Neural cell (in vitro differentiated cells): ENCODE measurements around the gene EDIL3. TPM values are rescaled to one million over a fixed set of nuclear protein-coding genes. Genes with fewer than 3 reads are reported as not detected.

Experiments used
- H2AFZ ChIP-seq: fragments of 200-600, 300-800 bp; sonication (generic), shearing (Covaris generic); 2 replicates; pipeline ENCODE4 v1.6.0; 2014; ENCODE audit warnings: low read depth, mild to moderate bottlenecking, antibody characterized with exemption, low read length, moderate library complexity
- H3F3A ChIP-seq: fragments of 200-600 bp; shearing (Covaris generic); 2 replicates; pipeline ENCODE4 v1.6.1; 2016; ENCODE audit warnings: mild to moderate bottlenecking, moderate library complexity, mixed read lengths, antibody characterized with exemption, low read length; ENCODE audit not compliant: insufficient read depth, poor library complexity, severe bottlenecking
- H3K27ac ChIP-seq: fragments of 200-600, 300-800 bp; sonication (generic), shearing (Covaris generic); 2 replicates; pipeline ENCODE4 v1.5.1; 2014; ENCODE audit warnings: mild to moderate bottlenecking, low read length, moderate library complexity
- H3K27me3 ChIP-seq: fragments of 300-800, 200-600 bp; sonication (generic), shearing (Covaris generic); 2 replicates; pipeline ENCODE4 v1.6.0; 2014; ENCODE audit warnings: mild to moderate bottlenecking, low read depth, low read length, moderate library complexity; ENCODE audit not compliant: insufficient read depth
- H3K36me3 ChIP-seq: fragments of 300-800, 200-600 bp; sonication (generic), shearing (Covaris generic); 2 replicates; pipeline ENCODE4 v1.5.1; 2014; ENCODE audit warnings: mild to moderate bottlenecking, antibody characterized with exemption, low read length, moderate library complexity; ENCODE audit not compliant: insufficient read depth
- H3K4me2 ChIP-seq: fragments of 300-800, 200-600 bp; sonication (generic), shearing (Covaris generic); 2 replicates; pipeline ENCODE4 v1.6.0; 2014; ENCODE audit warnings: mild to moderate bottlenecking, low read length
- H3K4me3 ChIP-seq: fragments of 300-800, 200-600 bp; sonication (generic), shearing (Covaris generic); 2 replicates; pipeline ENCODE4 v1.5.1; 2014; ENCODE audit warnings: mild to moderate bottlenecking, low read length, moderate library complexity
- H3K79me2 ChIP-seq: fragments of 200-600 bp; shearing (Covaris generic); replicated peaks from 2 replicates; pipeline ENCODE4 v1.6.0; 2014; ENCODE audit warnings: mild to moderate bottlenecking, low read length, moderate library complexity; ENCODE audit not compliant: insufficient read depth
- H3K9ac ChIP-seq: fragments of 300-800, 200-600 bp; sonication (generic), shearing (Covaris generic); 2 replicates; pipeline ENCODE4 v1.6.1; 2016; ENCODE audit warnings: mild to moderate bottlenecking, low read length, mixed read lengths
- H3K9me2 ChIP-seq: fragments of 200-600 bp; shearing (Covaris generic); 2 replicates; pipeline ENCODE4 v1.6.1; 2016; ENCODE audit warnings: mild to moderate bottlenecking, low read length, mixed read lengths; ENCODE audit not compliant: insufficient read depth
- H3K9me3 ChIP-seq: fragments of 200-600, 300-800 bp; sonication (generic), shearing (Covaris generic); 2 replicates; pipeline ENCODE4 v1.6.1; 2016; ENCODE audit warnings: mild to moderate bottlenecking, mixed run types, low read length, moderate library complexity, mixed read lengths
- H4K20me1 ChIP-seq: fragments of 200-600 bp; shearing (Covaris generic); 2 replicates; pipeline ENCODE4 v1.6.1; 2016; ENCODE audit warnings: mild to moderate bottlenecking, mixed run types; ENCODE audit not compliant: insufficient read depth
- CTCF ChIP-seq: fragments of 450-650 bp; IDR thresholded peaks from 2 replicates; pipeline ENCODE4 v1.5.1; 2014; ENCODE audit warnings: antibody characterized with exemption, mild to moderate bottlenecking, moderate library complexity; ENCODE audit not compliant: poor library complexity, severe bottlenecking
- EP300 ChIP-seq: fragments of 450-650 bp; conservative IDR thresholded peaks from 2 replicates; pipeline ENCODE4 v1.6.1; 2014; ENCODE audit warnings: antibody characterized with exemption, mild to moderate bottlenecking, moderate library complexity; ENCODE audit not compliant: poor library complexity, severe bottlenecking
- EZH2 ChIP-seq: fragments of 200-600, 300-800 bp; shearing (Covaris generic), sonication (generic); IDR thresholded peaks from 2 replicates; pipeline ENCODE4 v1.6.1; 2014; ENCODE audit warnings: antibody characterized with exemption, low read length, borderline replicate concordance, mild to moderate bottlenecking; ENCODE audit not compliant: insufficient read depth, poor library complexity, severe bottlenecking
- MXI1 ChIP-seq: fragments of 450-650 bp; conservative IDR thresholded peaks from 2 replicates; pipeline ENCODE4 v1.6.1; 2014; ENCODE audit warnings: antibody characterized with exemption, mild to moderate bottlenecking; ENCODE audit not compliant: poor library complexity, severe bottlenecking
- POLR2AphosphoS5 ChIP-seq: IDR thresholded peaks from 2 replicates; pipeline ENCODE4 v1.6.1; 2012
- RAD21 ChIP-seq: fragments of 450-650 bp; conservative IDR thresholded peaks from 2 replicates; pipeline ENCODE4 v1.6.1; 2014; ENCODE audit warnings: antibody characterized with exemption, mild to moderate bottlenecking, moderate library complexity
- REST ChIP-seq: IDR thresholded peaks from 2 replicates; pipeline ENCODE4 v1.6.1; 2012; ENCODE audit warnings: borderline replicate concordance
- SMC3 ChIP-seq: fragments of 450-650 bp; conservative IDR thresholded peaks from 2 replicates; pipeline ENCODE4 v1.6.1; 2014; ENCODE audit warnings: antibody characterized with exemption, mild to moderate bottlenecking, moderate library complexity; ENCODE audit not compliant: poor library complexity
- TAF1 ChIP-seq: IDR thresholded peaks from 2 replicates; pipeline ENCODE4 v1.6.1; 2012; ENCODE audit warnings: low read depth
- polyA plus RNA-seq: library from polyadenylated mRNA; depleted of rRNA; stranded (reverse); fragments of >200 nt; gene quantifications from 2 replicates; pipeline ENCODE4 v1.2.3, GENCODE V29; 2014

EDIL3 gene
- polyA plus RNA-seq, 1 donor from 2014 or later = 6.1 TPM

GRCh38 chr5:84017523-84018172, 367.0 kb downstream of the EDIL3 start:
- no peak overlapping the region for H3K4me3 ChIP-seq
- H3K9me2 ChIP-seq = no peaks in the 10 kb centered on the region

GRCh38 chr5:84016085-84016484, 368.6 kb downstream of the EDIL3 start:
- H3K79me2 ChIP-seq = no peaks in the 10 kb centered on the region

More at GRCh38 chr5:84017523-84018172, 367.0 kb downstream of the EDIL3 start:
- Histone ChIP-seq H2AFZ (no peak overlapping the region), H3K9ac (no peak overlapping the region), H3K79me2 (no peaks in the 10 kb centered on the region), H3K36me3 (no peaks in the 10 kb centered on the region), H3K9me3 (no peaks in the 10 kb centered on the region), H3K4me2 (no peak overlapping the region), H3F3A (no peaks in the 10 kb centered on the region), H4K20me1 (no peaks in the 10 kb centered on the region), H3K27ac (no peak overlapping the region), H3K27me3 (no peaks in the 10 kb centered on the region)
- TF ChIP-seq MXI1 = no peak
- TF ChIP-seq EZH2 = no peak
- TF ChIP-seq CTCF = no peak

More at GRCh38 chr5:84016085-84016484, 368.6 kb downstream of the EDIL3 start:
- no peaks in the 10 kb centered on the region for H3K9me2 ChIP-seq
- H3K4me3 ChIP-seq = no peak overlapping the region
- H3K27ac ChIP-seq = no peak overlapping the region
- H3F3A ChIP-seq = no peaks in the 10 kb centered on the region
- H3K27me3 ChIP-seq = no peaks in the 10 kb centered on the region
- no peak overlapping the region for H3K4me2 ChIP-seq
- H3K9me3 ChIP-seq = no peaks in the 10 kb centered on the region
- TF ChIP-seq SMC3 (no peak), TAF1 (no peak), EP300 (no peak), MXI1 (no peak), POLR2AphosphoS5 (no peak), EZH2 (no peak), RAD21 (no peak), CTCF (no peak), REST (no peak)
- H2AFZ ChIP-seq = no peak overlapping the region
- H3K9ac ChIP-seq = no peak overlapping the region
- H3K36me3 ChIP-seq = no peaks in the 10 kb centered on the region
- H4K20me1 ChIP-seq = no peaks in the 10 kb centered on the region
